A549 treated with AZD9567 at 1 μM for 4 hours (cell line): ENCODE data around the gene LZTFL1. TPM values are rescaled to one million over a fixed set of nuclear protein-coding genes. Genes with fewer than 3 reads are reported as not detected.

Experiments
- total RNA-seq: library from RNA; stranded (reverse); fragments of 200-300 nt; extraction: Qiagen RNA extraction; gene quantifications from 5 replicates; pipeline ENCODE4 v1.2.3, GENCODE V29; 2022; ENCODE audit not compliant: insufficient read depth

LZTFL1 gene, protein sequence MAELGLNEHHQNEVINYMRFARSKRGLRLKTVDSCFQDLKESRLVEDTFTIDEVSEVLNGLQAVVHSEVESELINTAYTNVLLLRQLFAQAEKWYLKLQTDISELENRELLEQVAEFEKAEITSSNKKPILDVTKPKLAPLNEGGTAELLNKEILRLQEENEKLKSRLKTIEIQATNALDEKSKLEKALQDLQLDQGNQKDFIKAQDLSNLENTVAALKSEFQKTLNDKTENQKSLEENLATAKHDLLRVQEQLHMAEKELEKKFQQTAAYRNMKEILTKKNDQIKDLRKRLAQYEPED
- total RNA-seq = 15.4 to 24.4 TPM (median 16.8 TPM) in 5 replicates

DNA sequence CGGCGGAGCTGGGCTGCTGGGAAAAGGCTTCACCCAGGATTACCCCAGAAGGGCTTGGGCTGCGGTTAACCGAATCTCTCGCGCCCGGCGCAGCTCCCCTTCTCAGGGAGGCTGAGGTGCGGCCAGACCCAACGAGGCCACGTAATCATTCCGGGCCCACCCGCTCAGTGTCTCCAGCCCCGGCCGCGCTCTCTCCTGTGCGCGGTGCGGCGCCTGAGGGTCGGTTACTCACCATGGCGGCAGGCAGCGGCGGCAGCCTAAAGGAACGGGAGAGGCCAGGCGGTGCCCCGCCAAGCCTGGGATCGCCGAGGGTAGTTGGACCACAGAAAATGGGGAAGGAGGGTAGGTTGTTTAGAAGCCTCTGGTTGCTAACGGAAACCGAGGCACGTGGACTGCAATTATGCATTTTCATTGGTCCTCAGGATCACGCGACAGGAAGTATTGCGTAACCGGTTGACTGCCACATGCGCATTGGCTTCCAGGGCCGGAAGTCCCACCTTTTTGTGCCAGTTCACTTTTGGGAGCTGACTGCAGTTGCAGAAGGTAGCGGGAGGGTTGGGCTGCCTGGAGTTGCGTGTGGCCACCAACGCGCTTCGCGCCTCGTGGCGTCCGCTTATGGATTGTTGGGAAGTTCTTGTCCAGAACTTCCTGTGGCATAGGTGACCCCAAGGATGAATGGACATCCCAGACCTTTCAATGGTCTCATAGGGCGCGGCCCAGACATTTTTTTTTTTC, at the start of gene LZTFL1:
Gene LZTFL1, minus strand, starts transcription at position 363 of the 735 bp plus-strand sequence. Its CDS starts 128 bp downstream, at position 235.

GRCh38 chr3:45885979-45886705, 44.2 kb upstream of the LZTFL1 start, which contains the start of gene CCR9:
CCR9 (plus strand) TSS chr3:45886543; CDS start chr3:45894934, 8,391 bp downstream.

DNA sequence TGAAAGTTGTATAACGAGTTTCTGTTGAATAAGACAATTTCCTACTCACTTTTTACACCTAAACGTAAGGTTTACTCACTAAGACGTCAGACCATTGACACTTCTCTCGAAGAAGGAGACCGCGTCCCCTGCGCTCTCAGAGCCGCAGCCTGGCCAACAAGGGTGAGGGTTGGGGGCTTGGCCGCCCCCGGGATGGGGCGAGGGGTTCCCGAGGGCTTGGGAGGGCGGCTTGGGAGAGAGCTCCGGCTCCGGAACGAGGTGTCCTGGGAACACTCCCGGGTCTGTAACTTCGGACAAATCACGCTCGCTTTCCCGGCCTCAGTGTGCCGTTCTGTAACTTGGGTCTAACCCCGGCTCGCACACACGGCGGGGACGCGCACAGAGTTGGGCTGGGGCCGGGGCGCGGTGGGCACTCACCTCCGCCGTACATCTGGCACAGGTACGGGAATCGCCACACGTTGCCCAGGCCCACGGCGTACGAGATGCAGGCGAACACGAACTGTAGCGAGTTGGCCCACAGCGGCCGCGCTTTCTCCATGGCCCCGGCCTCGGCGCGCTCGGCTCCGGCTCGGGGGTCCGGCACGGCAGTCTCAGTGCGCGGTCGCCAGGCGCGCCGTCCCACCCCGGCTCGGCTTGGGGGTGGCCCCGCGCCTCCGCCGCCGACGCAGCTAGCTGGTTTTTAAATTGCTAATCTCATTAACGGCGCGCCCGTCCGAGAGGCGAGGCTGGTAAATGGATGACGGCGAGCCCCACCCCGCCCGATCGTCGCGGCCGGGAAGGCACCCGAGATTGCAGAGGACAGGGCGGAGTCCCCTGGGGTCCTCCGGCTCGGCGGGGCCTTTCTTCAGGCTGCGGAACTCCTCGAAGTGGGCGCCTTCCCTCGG, 45.8 kb downstream of the LZTFL1 start, which contains the start of gene SLC6A20:
Gene SLC6A20, minus strand, starts transcription at position 655 of the 884 bp plus-strand sequence. Its CDS starts 117 bp downstream, at position 538.

Other genes with a start within 250 kb of the LZTFL1 start
- 13.9 to 16.8 TPM (median 15.0 TPM) in 5 replicates for gene LIMD1, start 247.4 kb downstream of the LZTFL1 start, total RNA-seq
- gene SACM1L, start 152.7 kb downstream of the LZTFL1 start, total RNA-seq = 15.1 to 24.8 TPM (median 17.5 TPM) in 5 replicates
- gene SLC6A20, start 45.6 kb downstream of the LZTFL1 start, total RNA-seq = 0.02 to 0.08 TPM (median 0.06 TPM) in 3 of 5 replicates, not detected in the others
- gene CCR9, start 44.4 kb upstream of the LZTFL1 start, total RNA-seq = 0.02 TPM in 1 of 5 replicates, not detected in the others
- not detected in 5 replicates for gene CXCR6, start 101.3 kb upstream of the LZTFL1 start, total RNA-seq
- 4.2 to 5.1 TPM (median 4.5 TPM) in 5 replicates for gene FYCO1, start 153.7 kb upstream of the LZTFL1 start, total RNA-seq
- not detected in 5 replicates for gene XCR1, start 185.4 kb upstream of the LZTFL1 start, total RNA-seq